Natural killer cell treated with Interleukin-12 subunit alpha and Interleukin-12 subunit beta and Interleukin-15 and Interleukin-18, amount 100 ng/mL, for 72 hours (primary cell): ENCODE results near the gene SDHAF4. TPM values are rescaled to one million over a fixed set of nuclear protein-coding genes. Genes with fewer than 3 reads are reported as not detected.
A peak's percentile ranks its signal among the peaks of the same experiment; 100 is the strongest.
"Not testable (repeated sequence)": the region's sequence is repeated elsewhere in the genome, so short reads cannot be mapped to it uniquely, and the experiment has no call there.

Source experiments
- ATAC-seq, 2 donors: fragments of 150-1000 bp; cut with Tn5 transposase in 1 of 2; sonication (Bioruptor Pico), chemical (Tn5 transposase) in 1 of 2; 2 replicates each; pipeline ENCODE4 v1.10.0; 2021
- DNase-seq: peaks from one replicate; pipeline ENCODE4 v3.0.0; 2022; ENCODE audit warnings: low spot score
- H3K27ac Mint-ChIP-seq, 2 donors: 1 replicate in 1 of 2; 2 replicates in 1 of 2; pipeline ENCODE4 v1.8.0; 2022; ENCODE audit warnings: mixed read lengths in 2 of 2, mild to moderate bottlenecking in 1 of 2, moderate library complexity in 1 of 2
- H3K27me3 Mint-ChIP-seq, 2 donors: 1 replicate in 1 of 2; 2 replicates in 1 of 2; pipeline ENCODE4 v1.8.0; 2022; ENCODE audit warnings: mixed read lengths in 2 of 2
- H3K36me3 Mint-ChIP-seq: one replicate; pipeline ENCODE4 v1.8.0; 2022; ENCODE audit warnings: mixed read lengths
- H3K4me1 Mint-ChIP-seq, 2 donors: 1 replicate in 1 of 2; 2 replicates in 1 of 2; pipeline ENCODE4 v1.8.0; 2022; ENCODE audit warnings: low read depth in 2 of 2, mixed read lengths in 2 of 2, mild to moderate bottlenecking in 1 of 2
- H3K4me3 Mint-ChIP-seq: one replicate; pipeline ENCODE4 v1.8.0; 2022; ENCODE audit warnings: mixed read lengths
- H3K9me3 Mint-ChIP-seq: 2 replicates; pipeline ENCODE4 v1.8.0; 2022; ENCODE audit warnings: mixed read lengths
- total RNA-seq, 2 donors: library from RNA; stranded (reverse); gene quantifications; one replicate each; pipeline ENCODE4 v1.2.3, GENCODE V29; 2022

SDHAF4 gene
- 10 to 100 TPM in 1 of 2 donors, 1 to 10 TPM in 1; 6.2 to 11.5 TPM for total RNA-seq

DNA sequence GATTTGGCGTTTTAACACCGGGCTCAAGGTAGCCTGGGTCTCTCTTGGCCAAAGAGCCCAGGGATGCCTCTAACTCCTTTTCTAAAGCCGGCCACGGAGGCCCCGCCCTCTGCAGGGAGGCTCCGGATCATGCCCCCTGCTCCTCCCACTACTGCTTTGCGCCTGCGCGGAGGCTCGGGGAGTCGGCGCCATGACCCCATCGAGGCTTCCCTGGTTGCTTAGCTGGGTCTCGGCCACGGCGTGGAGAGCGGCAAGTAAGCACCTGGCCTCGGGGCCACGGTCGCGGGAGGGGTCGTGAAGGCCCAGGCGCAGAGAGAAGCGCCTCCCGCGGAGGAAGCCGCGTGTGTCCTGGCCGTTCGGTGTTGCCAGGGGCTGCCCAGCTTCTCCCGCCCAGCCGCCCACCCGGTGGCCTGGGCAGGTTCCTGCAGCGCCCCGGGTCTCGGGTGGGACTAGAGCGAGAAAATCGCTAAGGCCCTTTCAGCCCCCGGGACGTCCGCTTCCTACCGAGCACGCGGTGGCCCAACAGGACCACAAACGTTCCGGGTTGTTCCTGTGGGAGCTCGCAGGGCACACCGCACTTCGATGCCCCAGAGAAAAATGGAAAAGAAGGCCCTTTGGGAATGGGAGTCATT is at the start of gene SDHAF4:
Gene SDHAF4 (plus strand): TSS at position 180 of the 632 bp plus-strand sequence. CDS start 11 bp downstream, at position 191.
- Mint-ChIP-seq H3K4me1 (peaks cover 5% of the 10 kb centered on the region in 2 donors), H3K36me3 (no peaks in the 10 kb centered on the region), H3K9me3 (no peaks in the 10 kb centered on the region), H3K4me3 (peak within 1 kb of the TSS; percentile 83), H3K27me3 (peaks cover 0 to 3% of the 10 kb centered on the region in 2 donors), H3K27ac (peak within 1 kb of the TSS; percentile 60 to 81)
- peak; percentile 100 for ATAC-seq
- peak; percentile 95 for DNase-seq

DNA sequence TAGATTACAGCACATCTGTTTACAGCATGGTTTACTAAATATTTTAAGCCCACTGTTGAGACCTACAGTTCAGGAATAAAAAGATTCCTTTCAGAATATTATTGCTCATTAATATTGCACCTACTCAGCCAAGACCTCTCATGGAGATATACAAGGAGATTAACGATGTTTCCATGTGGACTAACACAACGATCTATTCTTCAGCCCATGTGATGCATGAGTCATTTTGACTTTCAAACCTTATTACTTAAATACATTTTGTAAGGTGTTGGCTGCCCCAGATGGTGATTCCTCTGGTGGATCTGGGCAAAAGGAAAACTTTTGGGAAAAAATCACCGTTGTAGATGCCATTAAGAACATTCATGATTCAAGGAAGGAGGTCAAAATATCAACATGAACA is 48.0 kb upstream of the SDHAF4 start:
- Mint-ChIP-seq H3K9me3 (no peaks in the 10 kb centered on the region), H3K4me1 (no peaks in the 10 kb centered on the region), H3K4me3 (no peak overlapping the region), H3K27ac (no peak overlapping the region), H3K36me3 (no peaks in the 10 kb centered on the region), H3K27me3 (no peaks in the 10 kb centered on the region)
- DNase-seq: no peak
- ATAC-seq: no peak

DNA sequence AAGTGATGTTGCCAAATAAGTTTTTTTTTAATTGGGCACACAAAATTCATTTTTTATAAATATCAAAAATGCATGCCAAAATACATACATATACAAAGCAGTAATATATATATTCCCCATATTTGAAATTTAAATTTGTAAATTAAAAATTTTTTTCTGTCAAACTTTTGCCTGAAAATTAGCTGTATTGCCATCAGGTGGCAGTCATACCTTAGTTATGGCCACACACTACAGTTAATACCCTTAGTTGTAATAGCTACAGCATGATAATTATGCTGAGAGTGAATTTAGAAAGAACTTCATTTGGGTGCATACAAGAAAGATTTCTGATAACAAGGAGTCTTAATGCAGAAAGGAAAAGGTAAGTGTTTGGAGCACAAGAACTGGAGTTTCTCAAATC is 46.2 kb upstream of the SDHAF4 start:
- H3K27ac Mint-ChIP-seq: no peak overlapping the region
- DNase-seq: no peak
- no peaks in the 10 kb centered on the region for H3K27me3 Mint-ChIP-seq
- no peaks in the 10 kb centered on the region for H3K36me3 Mint-ChIP-seq
- no peak for ATAC-seq
- H3K9me3 Mint-ChIP-seq: no peaks in the 10 kb centered on the region
- H3K4me1 Mint-ChIP-seq: no peaks in the 10 kb centered on the region
- no peak overlapping the region for H3K4me3 Mint-ChIP-seq

DNA sequence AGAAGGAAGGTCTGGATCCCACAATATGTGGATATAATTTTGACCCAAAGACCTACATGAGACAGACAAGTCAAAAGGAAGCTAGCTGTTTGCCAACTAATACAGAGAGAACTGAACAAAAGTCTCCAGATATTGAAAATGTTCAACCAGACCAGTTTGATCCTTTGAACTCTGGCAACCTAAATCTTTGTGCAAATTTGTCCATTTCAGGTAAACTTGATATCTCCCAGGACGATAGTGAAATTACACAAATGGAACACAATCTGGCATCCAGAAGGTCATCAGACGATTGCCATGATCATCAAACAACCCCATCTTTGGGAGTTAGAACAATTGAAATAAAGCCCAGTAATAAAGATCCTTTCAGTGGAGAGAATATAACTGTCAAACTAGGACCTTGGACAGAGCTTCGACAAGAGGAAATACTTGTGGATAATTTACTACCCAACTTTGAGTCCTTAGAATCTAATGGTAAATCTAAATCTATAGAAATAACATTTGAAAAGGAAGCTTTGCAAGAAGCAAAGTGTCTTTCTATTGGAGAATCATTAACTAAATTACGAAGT is 41.9 kb upstream of the SDHAF4 start:
- H3K27ac Mint-ChIP-seq: no peak overlapping the region
- H3K9me3 Mint-ChIP-seq: no peaks in the 10 kb centered on the region
- DNase-seq (no peak), ATAC-seq (no peak)
- H3K36me3 Mint-ChIP-seq: no peaks in the 10 kb centered on the region
- no peak overlapping the region for H3K4me3 Mint-ChIP-seq
- H3K4me1 Mint-ChIP-seq: no peaks in the 10 kb centered on the region
- no peaks in the 10 kb centered on the region for H3K27me3 Mint-ChIP-seq

DNA sequence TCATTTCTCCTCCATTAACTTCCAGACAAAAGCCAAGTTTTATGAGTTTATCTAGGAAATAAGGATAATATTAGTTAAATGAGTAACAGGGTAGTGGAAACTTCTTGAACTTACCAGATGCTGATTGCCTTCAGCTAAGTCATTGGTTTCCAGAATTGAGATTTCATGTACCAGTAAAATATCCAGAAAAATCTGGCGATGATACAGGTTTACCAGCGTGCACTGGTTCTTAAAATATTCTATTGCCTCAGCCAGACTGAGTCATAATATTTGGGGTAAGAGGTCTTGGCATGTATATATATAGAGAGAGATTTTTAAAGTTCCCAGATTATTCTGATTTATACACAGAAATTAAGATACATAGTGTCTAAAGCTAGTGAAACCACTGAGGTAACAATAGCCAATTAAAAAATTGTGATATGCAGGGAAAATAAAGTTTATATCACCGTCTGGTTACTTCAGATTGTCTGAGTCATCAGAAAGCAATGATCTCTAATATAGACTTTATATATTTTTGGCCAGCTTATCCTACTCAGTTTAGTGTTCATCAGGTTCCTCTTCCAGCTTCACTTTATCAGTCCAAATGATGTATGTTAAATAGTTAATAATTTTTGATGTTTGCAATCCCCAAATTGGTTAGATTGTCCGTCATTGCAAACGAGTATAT is 39.5 kb upstream of the SDHAF4 start:
- DNase-seq: no peak
- Mint-ChIP-seq H3K27ac (no peak overlapping the region), H3K4me1 (no peaks in the 10 kb centered on the region), H3K36me3 (no peaks in the 10 kb centered on the region), H3K9me3 (no peaks in the 10 kb centered on the region), H3K4me3 (no peak overlapping the region), H3K27me3 (no peaks in the 10 kb centered on the region)
- no peak for ATAC-seq

DNA sequence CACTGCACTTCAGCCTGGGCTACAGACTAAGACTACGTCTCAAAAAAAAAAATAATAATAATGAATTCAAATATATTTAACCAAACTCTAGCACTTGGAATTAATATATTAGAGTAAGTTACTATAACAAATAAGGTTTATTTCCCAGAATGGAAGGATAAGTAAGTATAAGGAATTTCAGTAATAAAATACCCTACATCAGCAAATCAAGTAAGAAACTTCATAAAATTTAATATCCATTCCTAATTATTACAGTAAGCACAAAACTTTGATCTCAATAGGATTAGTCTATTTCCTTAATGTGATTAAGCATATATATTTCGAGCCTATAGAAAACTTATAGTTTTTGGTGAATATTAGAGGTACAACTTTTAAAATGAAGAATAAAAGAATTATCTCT is 36.7 kb upstream of the SDHAF4 start:
- no peaks in the 10 kb centered on the region for H3K9me3 Mint-ChIP-seq
- no peak overlapping the region for H3K4me3 Mint-ChIP-seq
- no peak overlapping the region for H3K27ac Mint-ChIP-seq
- H3K4me1 Mint-ChIP-seq: no peaks in the 10 kb centered on the region
- H3K27me3 Mint-ChIP-seq: no peaks in the 10 kb centered on the region
- ATAC-seq (no peak), DNase-seq (no peak)
- H3K36me3 Mint-ChIP-seq: no peaks in the 10 kb centered on the region

DNA sequence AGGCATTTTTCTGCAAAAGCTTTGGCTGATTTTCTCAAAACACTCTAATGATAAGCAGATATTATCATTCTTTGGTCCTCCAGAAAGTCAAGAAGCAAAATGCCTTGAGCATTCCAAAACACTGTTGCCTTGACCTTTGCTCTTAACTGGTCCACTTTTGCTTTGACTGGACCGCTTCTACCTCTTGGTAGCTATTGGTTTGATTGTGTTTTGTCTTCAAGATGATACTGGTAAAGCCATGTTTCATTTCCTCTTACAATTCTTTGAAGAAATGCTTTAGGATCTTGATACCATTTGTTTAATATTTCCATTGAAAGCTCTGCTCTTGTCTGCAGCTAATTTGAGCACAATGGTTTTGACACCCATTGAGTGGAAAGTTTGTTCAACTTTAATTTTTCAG is 35.6 kb upstream of the SDHAF4 start:
- DNase-seq: no peak
- Mint-ChIP-seq H3K4me1 (no peaks in the 10 kb centered on the region), H3K36me3 (no peaks in the 10 kb centered on the region), H3K27ac (no peak overlapping the region), H3K27me3 (no peaks in the 10 kb centered on the region), H3K4me3 (no peak overlapping the region), H3K9me3 (no peaks in the 10 kb centered on the region)
- no peak for ATAC-seq

DNA sequence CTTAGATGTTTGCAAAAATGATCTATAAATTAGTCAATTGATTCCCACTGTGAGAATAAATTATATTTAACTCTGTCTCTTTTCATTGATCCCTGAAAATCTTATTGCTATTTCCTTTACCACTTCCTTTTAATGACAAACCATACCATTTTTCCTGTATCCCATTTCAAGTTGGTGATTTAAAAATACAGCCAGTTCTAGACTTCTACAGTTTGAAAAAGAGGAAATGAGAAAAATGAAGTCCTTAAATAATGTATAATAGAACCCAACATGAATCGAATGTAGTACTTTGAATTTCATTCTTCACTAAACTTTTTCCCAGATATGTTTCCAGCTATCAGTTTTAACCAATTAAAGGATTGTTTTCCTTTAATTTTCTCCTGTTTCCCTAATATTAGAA is 29.5 kb upstream of the SDHAF4 start:
- Mint-ChIP-seq H3K36me3 (no peaks in the 10 kb centered on the region), H3K4me3 (no peak overlapping the region), H3K4me1 (no peaks in the 10 kb centered on the region), H3K27ac (no peak overlapping the region), H3K9me3 (no peaks in the 10 kb centered on the region), H3K27me3 (no peaks in the 10 kb centered on the region)
- DNase-seq: no peak
- ATAC-seq: no peak

DNA sequence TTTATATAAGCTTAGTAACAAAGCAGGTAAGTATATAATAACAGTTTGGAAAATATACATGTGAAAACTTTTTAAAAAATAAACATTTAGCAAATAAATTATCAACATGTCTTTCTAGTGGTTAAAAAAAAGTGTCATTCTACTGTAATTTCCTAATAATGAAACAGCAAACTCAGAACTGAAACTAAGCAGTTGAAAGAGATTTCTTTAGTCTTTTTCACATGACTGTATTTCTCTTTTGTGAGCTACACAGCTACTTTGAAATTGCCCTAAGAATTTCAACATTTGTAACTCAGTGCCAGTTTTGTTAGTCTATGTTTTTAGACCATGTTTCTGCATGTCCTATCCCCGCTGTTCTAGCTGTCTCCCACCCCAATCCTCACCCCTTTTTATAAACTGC is 28.4 kb upstream of the SDHAF4 start:
- H3K36me3 Mint-ChIP-seq: no peaks in the 10 kb centered on the region
- DNase-seq: no peak
- H3K27ac Mint-ChIP-seq: no peak overlapping the region
- no peaks in the 10 kb centered on the region for H3K27me3 Mint-ChIP-seq
- H3K9me3 Mint-ChIP-seq: no peaks in the 10 kb centered on the region
- no peak overlapping the region for H3K4me3 Mint-ChIP-seq
- no peaks in the 10 kb centered on the region for H3K4me1 Mint-ChIP-seq
- no peak for ATAC-seq

DNA sequence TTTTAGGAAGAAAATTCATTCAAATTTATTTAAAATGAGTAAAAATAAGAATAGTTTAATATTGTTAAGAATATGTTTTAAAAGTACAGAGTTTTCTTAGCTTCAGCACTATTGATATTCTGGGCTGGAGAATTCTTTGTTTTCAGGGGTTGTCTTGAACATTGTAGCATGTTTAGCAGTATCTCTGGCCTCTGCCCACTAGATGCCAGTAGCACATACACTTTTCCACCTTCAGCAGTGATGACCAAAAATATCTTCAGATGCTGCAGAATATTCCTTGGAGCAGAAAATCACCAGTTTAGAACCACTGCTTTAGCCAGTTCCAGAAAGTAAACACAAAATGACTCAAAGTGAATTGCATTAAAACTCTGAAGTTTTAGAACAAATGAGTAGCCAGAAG is 19.4 kb upstream of the SDHAF4 start:
- H3K4me3 Mint-ChIP-seq: no peak overlapping the region
- no peaks in the 10 kb centered on the region for H3K36me3 Mint-ChIP-seq
- no peaks in the 10 kb centered on the region for H3K9me3 Mint-ChIP-seq
- H3K27me3 Mint-ChIP-seq: no peaks in the 10 kb centered on the region
- H3K27ac Mint-ChIP-seq: no peak overlapping the region
- H3K4me1 Mint-ChIP-seq: no peaks in the 10 kb centered on the region
- no peak for ATAC-seq
- DNase-seq: no peak

DNA sequence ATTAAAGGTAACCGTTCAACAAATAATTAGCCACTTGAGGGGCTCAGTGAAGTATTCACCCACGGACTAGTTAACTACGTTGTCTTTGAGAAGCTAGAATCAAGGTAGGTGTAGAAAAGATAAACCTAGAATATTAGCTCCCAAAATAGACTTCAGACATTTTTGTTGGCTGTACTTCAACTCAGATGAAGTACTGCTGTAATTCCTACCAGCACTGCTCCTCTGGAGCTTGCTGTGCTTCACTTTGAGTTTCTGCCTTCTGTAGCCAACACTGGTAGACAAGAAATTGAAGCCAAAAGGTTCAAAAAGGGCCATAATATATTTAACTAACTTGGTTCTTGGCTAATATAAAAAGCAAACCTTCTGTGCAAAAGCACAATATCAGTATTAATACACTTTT is 18.8 kb upstream of the SDHAF4 start:
- no peaks in the 10 kb centered on the region for H3K4me1 Mint-ChIP-seq
- H3K27me3 Mint-ChIP-seq: no peaks in the 10 kb centered on the region
- H3K36me3 Mint-ChIP-seq: no peaks in the 10 kb centered on the region
- no peaks in the 10 kb centered on the region for H3K9me3 Mint-ChIP-seq
- no peak for ATAC-seq
- DNase-seq: no peak
- no peak overlapping the region for H3K4me3 Mint-ChIP-seq
- no peak overlapping the region for H3K27ac Mint-ChIP-seq

DNA sequence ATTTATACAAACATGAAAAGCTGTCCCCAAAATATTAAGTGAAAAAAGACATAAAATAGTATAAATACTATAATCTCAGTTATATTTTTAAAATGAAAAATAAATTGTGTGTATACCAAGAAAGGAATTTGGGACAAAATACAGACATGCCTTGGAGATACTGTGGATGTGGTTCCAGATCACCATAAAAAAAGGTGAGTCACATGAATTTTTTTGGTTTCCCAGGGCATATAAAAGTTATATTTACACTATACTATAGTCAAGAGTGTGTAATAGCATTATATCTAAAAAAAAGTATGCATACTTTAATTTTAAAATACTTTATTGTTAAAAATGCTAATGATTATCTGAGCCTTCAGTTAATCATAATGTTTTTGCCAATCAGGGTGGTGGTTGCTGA is 17.4 kb upstream of the SDHAF4 start:
- Mint-ChIP-seq H3K4me1 (no peaks in the 10 kb centered on the region), H3K9me3 (no peaks in the 10 kb centered on the region), H3K27ac (no peak overlapping the region), H3K27me3 (no peaks in the 10 kb centered on the region), H3K36me3 (no peaks in the 10 kb centered on the region), H3K4me3 (no peak overlapping the region)
- no peak for ATAC-seq
- DNase-seq: no peak

DNA sequence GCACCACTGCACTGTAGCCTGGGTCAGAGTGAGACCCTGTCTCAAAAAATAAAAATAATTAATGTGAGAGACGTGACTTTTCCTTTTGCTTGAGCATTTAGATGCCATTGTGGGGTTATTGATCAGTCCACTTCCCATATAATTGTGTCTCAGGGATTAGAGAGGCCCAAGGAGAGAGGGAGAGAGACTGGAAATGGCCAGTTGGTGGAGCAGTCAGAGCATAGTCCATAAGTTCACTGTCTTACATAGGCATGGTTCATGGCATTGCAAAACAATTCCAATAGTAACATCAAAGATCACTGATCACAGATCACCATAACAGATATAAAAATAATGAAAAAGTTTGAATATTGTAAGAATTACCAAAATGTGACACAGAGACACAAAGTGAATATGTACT is 15.2 kb upstream of the SDHAF4 start:
- no peaks in the 10 kb centered on the region for H3K4me1 Mint-ChIP-seq

DNA sequence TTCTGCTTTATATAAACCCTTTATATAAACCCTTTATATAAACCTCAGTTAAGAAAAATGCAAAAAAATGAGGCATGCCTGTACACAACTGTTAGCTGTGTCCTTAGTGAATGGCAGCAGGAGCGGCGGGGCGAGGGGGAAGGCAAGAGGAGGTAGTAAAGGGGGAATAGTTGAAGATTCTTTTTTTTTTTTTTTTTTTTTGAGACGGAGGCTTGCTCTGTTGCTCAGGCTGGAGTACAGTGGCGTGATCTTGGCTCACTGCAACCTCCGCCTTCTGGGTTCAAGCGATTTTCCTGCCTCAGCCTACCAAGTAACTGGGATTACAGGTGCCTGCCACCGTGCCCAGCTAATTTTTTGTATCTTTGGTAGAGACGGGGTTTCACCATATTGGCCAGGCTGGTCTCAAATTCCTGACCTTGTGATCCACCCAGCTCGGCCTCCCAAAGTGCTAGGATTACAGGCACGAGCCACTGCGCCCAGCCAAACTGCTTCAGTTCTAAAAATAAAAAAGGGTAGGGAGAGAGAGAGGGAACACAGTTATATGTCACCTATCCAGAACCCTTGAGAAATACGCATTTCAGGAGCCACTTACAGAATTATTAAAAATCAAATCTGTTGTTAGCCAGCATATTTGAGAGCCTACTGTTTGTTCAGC is 14.3 kb upstream of the SDHAF4 start:
- H3K36me3 Mint-ChIP-seq, H3K27me3 Mint-ChIP-seq, DNase-seq, H3K9me3 Mint-ChIP-seq, ATAC-seq, H3K4me1 Mint-ChIP-seq, H3K27ac Mint-ChIP-seq, H3K4me3 Mint-ChIP-seq: not testable (repeated sequence)

More for the DNA sequence above, 15.2 kb upstream of the SDHAF4 start:
- Mint-ChIP-seq H3K4me3 (no peak overlapping the region), H3K36me3 (no peaks in the 10 kb centered on the region), H3K27ac (no peak overlapping the region), H3K9me3 (no peaks in the 10 kb centered on the region), H3K27me3 (no peaks in the 10 kb centered on the region)
- ATAC-seq: no peak
- DNase-seq: no peak
